ENCODE results near the gene CSRP3. TPM values are rescaled to one million over a fixed set of nuclear protein-coding genes. Genes with fewer than 3 reads are reported as not detected.
A peak's percentile ranks its signal among the peaks of the same experiment; 100 is the strongest.

Gene CSRP3
- total and polyA plus RNA-seq, 9 of the 15 experiments (the other 6 are each of a cell fraction or from before 2014, with no cell fraction given): 0.14 TPM; not detected in 8

GRCh38 chr11:19173964-19174638 is 27.7 kb downstream of the CSRP3 start (continued):
- TF ChIP-seq ZNF449 (CRISPR knock-in tag; IDR thresholded peaks at IDR 0.05): peak; percentile 5; the same call in 1 of the 2 replicates
- peak; percentile 81 for TF ChIP-seq ZNF589 (CRISPR knock-in tag; IDR thresholded peaks at IDR 0.05; ENCODE audit: low read depth)
- no peak for TF ChIP-seq TOE1 (IDR thresholded peaks at IDR 0.05; ENCODE audit: borderline replicate concordance)
- TF ChIP-seq TOE1 (CRISPR knock-in tag; IDR thresholded peaks at IDR 0.05; ENCODE audit: borderline replicate concordance, low read depth): no peak
- peak; percentile 40; the same call in 1 of the 2 replicates for TF ChIP-seq PTTG1 (tag; IDR thresholded peaks at IDR 0.05; ENCODE audit: low read depth)
- TF ChIP-seq ZBTB33 (CRISPR knock-in tag; IDR thresholded peaks at IDR 0.05): no peak
- no peak for TF ChIP-seq NONO (IDR thresholded peaks at IDR 0.05; ENCODE audit: low read depth in 2 of 2, low read length in 1 of 2)
- TF ChIP-seq ATF7 (IDR thresholded peaks at IDR 0.05): peak; percentile 47; the same call in 1 of the 2 replicates
- TF ChIP-seq ZNF133 (CRISPR knock-in tag; IDR thresholded peaks at IDR 0.05): no peak
- TF ChIP-seq CTBP1 (IDR thresholded peaks at IDR 0.05; ENCODE audit: borderline replicate concordance): no peak; the same call in none of the 2 replicates
- no peak for TF ChIP-seq ZNF551 (CRISPR knock-in tag; IDR thresholded peaks at IDR 0.05)
- TF ChIP-seq MTA3 (IDR thresholded peaks at IDR 0.05; ENCODE audit: borderline replicate concordance): no peak
- no peak for TF ChIP-seq KDM4B (IDR thresholded peaks at IDR 0.05; ENCODE audit: borderline replicate concordance in 2 of 2, low read depth in 1 of 2)
- TF ChIP-seq TAL1 (IDR thresholded peaks at IDR 0.05): peak; percentile 38; the same call in 1 of the 2 replicates
- TF ChIP-seq ZNF830 (CRISPR knock-in tag; IDR thresholded peaks at IDR 0.05): no peak
- 0 out of 2 replicates have a peak, but pooled peaks have one; percentile 62 for TF ChIP-seq ZNF197 (CRISPR knock-in tag; IDR thresholded peaks at IDR 0.05; ENCODE audit: low read depth)
- TF ChIP-seq TRIM24 (IDR thresholded peaks at IDR 0.05): peak; percentile 71 to 87; a peak in 3 of 4 replicates
- no peak for TF ChIP-seq PCBP2 (IDR thresholded peaks at IDR 0.05; ENCODE audit: low read depth, low read length, poor library complexity, severe bottlenecking)
- TF ChIP-seq NR3C1 (CRISPR knock-in tag; IDR thresholded peaks at IDR 0.05): no peak
- TF ChIP-seq DPF2 (IDR thresholded peaks at IDR 0.05): no peak; the same call in 1 of the 2 replicates
- no peak for TF ChIP-seq ASH1L (IDR thresholded peaks at IDR 0.05; ENCODE audit: borderline replicate concordance, low read depth, partially characterized antibody)
- peak in 1 of 2 experiments; percentile 39; a peak in 1 of 4 replicates for TF ChIP-seq RAD21 (CRISPR knock-in tag; conservative IDR thresholded peaks at IDR 0.05 in 1 of 2, IDR thresholded peaks at IDR 0.05 in 1 of 2)
- peak; percentile 49; the same call in 1 of the 2 replicates for TF ChIP-seq ARID1B (IDR thresholded peaks at IDR 0.05)
- TF ChIP-seq EP300 (IDR thresholded peaks at IDR 0.05; ENCODE audit: low read length): peak; percentile 77
- TF ChIP-seq ZNF584 (CRISPR knock-in tag; IDR thresholded peaks at IDR 0.05; ENCODE audit: low read depth): peak; percentile 97
- TF ChIP-seq CBFA2T3 (IDR thresholded peaks at IDR 0.05): no peak
- no peak for TF ChIP-seq ZNF311 (CRISPR knock-in tag; IDR thresholded peaks at IDR 0.05)
